CD4-positive, alpha-beta T cell treated with Interferon gamma for 1 hour (primary cell): ENCODE data around the gene FAF1.

ENCODE experiments used
- DNase-seq: peaks from one replicate; pipeline ENCODE4 v3.0.0-alpha.2; 2020

Gene FAF1

GRCh38 chr1:50473513-50473912 is 486.6 kb downstream of the FAF1 start:
- no peak for DNase-seq

GRCh38 chr1:50471967-50472366 is 488.1 kb downstream of the FAF1 start:
- DNase-seq, result no peak

GRCh38 chr1:50462964-50463363 is 497.1 kb downstream of the FAF1 start:
- DNase-seq, result no peak

GRCh38 chr1:50458507-50458906 is 501.6 kb downstream of the FAF1 start:
- no peak for DNase-seq

GRCh38 chr1:50454911-50455310 is 505.2 kb downstream of the FAF1 start:
- no peak for DNase-seq

GRCh38 chr1:50453266-50453665 is 506.8 kb downstream of the FAF1 start:
- DNase-seq, result no peak

GRCh38 chr1:50452700-50453099 is 507.4 kb downstream of the FAF1 start:
- DNase-seq, result no peak

- DNase-seq, result no peak
These were observed 509.0 kb downstream of the FAF1 start for GRCh38 chr1:50450861-50451653.

- DNase-seq, result no peak
These were observed 512.1 kb downstream of the FAF1 start for GRCh38 chr1:50447961-50448360.

- DNase-seq, result no peak
These were observed 518.9 kb downstream of the FAF1 start for GRCh38 chr1:50441183-50441582.

- DNase-seq, result no peak
These were observed 521.1 kb downstream of the FAF1 start for GRCh38 chr1:50438945-50439344.

- no peak for DNase-seq
These were observed 523.6 kb downstream of the FAF1 start for GRCh38 chr1:50436489-50436888.

- no peak for DNase-seq
These were observed 530.1 kb downstream of the FAF1 start for GRCh38 chr1:50430010-50430405.

- DNase-seq, result no peak
These were observed 532.0 kb downstream of the FAF1 start for GRCh38 chr1:50427818-50428779.

- DNase-seq, result no peak
These were observed 532.8 kb downstream of the FAF1 start for GRCh38 chr1:50427086-50427817.

GRCh38 chr1:50426702-50427085 is 533.4 kb downstream of the FAF1 start:
- no peak for DNase-seq

- no peak for DNase-seq
These were observed 533.9 kb downstream of the FAF1 start for GRCh38 chr1:50426108-50426700.

GRCh38 chr1:50425376-50426107 is 534.5 kb downstream of the FAF1 start:
- DNase-seq, result no peak

GRCh38 chr1:50424884-50425375 is 535.1 kb downstream of the FAF1 start:
- DNase-seq, result no peak

GRCh38 chr1:50424045-50424883 is 535.8 kb downstream of the FAF1 start:
- no peak for DNase-seq

GRCh38 chr1:50423670-50424000 is 536.4 kb downstream of the FAF1 start:
- no peak for DNase-seq
